GM18508 (cell line): ENCODE results near the gene YES1.
"Not testable (repeated sequence)": the region's sequence is repeated elsewhere in the genome, so short reads cannot be mapped to it uniquely, and the experiment has no call there.

Source experiments
- ATAC-seq: cut with Tn5 transposase; IDR thresholded peaks from one replicate; pipeline ENCODE4 v1.9.1; 2021; ENCODE audit warnings: moderate number of reproducible peaks; ENCODE audit not compliant: insufficient read depth, unreplicated experiment

Gene YES1

GRCh38 chr18:825891-826585, 14.0 kb upstream of the YES1 start:
- ATAC-seq, result no peak

- ATAC-seq, result no peak
These were observed 12.1 kb upstream of the YES1 start for GRCh38 chr18:824179-824578.

GRCh38 chr18:820591-821165, 8.6 kb upstream of the YES1 start:
- ATAC-seq, result no peak

GRCh38 chr18:816869-817268, 4.8 kb upstream of the YES1 start:
- ATAC-seq, result no peak

GRCh38 chr18:816088-816653, 4.1 kb upstream of the YES1 start:
- no peak for ATAC-seq

GRCh38 chr18:815353-815752, 3.3 kb upstream of the YES1 start:
- no peak for ATAC-seq

- ATAC-seq, result no peak
These were observed 2.5 kb upstream of the YES1 start for GRCh38 chr18:814300-815084.

- ATAC-seq, result no peak
These were observed 1.4 kb upstream of the YES1 start for GRCh38 chr18:813172-814071.

GRCh38 chr18:812376-813171, 532 bp upstream of the YES1 start:
- ATAC-seq, result no peak

- no peak for ATAC-seq
These were observed 705 bp downstream of the YES1 start for GRCh38 chr18:811182-811891.

GRCh38 chr18:809985-810642, 1.9 kb downstream of the YES1 start:
- peak; percentile 29 for ATAC-seq

- not testable (repeated sequence) for ATAC-seq
These were observed 2.8 kb downstream of the YES1 start for GRCh38 chr18:809228-809627.

GRCh38 chr18:808502-808901, 3.5 kb downstream of the YES1 start:
- ATAC-seq, result no peak

- no peak for ATAC-seq
These were observed 4.0 kb downstream of the YES1 start for GRCh38 chr18:808086-808485.

GRCh38 chr18:805755-806110, 6.3 kb downstream of the YES1 start:
- no peak for ATAC-seq

- ATAC-seq, result no peak
These were observed 6.9 kb downstream of the YES1 start for GRCh38 chr18:805008-805754.

- no peak for ATAC-seq
These were observed 10.9 kb downstream of the YES1 start for GRCh38 chr18:801137-801536.

- no peak for ATAC-seq
These were observed 12.1 kb downstream of the YES1 start for GRCh38 chr18:799943-800342.
